GM12865 (cell line): Measurements from ENCODE around the gene ZCCHC3.

Experiments
- DNase-seq: peaks from one replicate; pipeline ENCODE4 v3.0.0; 2010; ENCODE audit warnings: low read depth
- H3K4me3 ChIP-seq: 2 replicates; pipeline ENCODE4 v1.5.1; 2011; ENCODE audit warnings: mild to moderate bottlenecking, low read depth, low read length, control low read depth
- TF ChIP-seq, protein P1 (sequence below): IDR thresholded peaks from 2 replicates; pipeline ENCODE4 v1.5.1; 2011; ENCODE audit warnings: low read length, control low read depth, low read depth, inconsistent platforms; ENCODE audit not compliant: insufficient read depth; ENCODE audit errors: missing control alignments

ZCCHC3 gene

DNA sequence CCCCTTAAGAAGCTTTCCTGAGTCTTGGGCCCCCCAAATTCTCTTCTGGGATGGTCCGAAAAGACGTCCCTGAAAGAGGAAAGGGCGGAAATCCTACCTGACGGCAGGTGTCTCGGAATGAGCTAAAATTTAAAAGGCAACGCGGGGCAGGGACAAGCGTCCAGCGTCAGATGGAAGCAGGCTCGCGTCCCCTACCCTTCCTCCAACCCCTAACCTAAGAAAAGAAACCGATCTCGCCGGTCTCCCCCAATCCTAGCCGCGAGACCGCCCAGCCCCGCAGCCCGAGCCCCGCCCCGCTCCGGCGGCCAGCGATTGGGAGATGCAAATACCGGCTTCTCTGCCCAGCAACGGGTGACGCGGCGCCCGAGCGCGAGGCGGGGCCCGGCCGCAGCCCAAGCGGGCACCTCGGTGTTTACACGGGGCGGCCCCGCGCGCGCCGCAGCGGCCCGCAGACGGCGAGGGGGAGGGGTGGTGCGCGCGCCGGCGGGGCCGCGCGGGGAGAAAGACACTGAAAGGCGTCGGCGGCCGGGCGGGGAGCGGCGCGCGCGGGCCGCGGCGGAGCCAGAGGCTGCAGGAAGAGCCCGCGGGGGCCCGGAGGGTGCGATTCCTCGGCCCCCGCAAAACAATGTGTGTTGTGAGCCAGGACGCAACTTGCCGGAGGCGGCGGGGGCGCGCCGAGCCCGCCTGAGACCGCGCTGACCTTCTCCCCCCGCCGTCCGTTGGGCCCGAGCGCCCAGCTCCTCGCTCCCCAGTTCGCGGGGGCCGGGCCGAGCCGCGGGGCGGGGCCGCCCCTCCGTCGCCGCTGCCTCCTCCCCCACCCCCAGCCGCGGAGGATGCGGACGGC lies 27.9 kb downstream of the ZCCHC3 start, which contains the start of gene SOX12:
SOX12 (plus strand) TSS at position 508 of the 844 bp plus-strand sequence. CDS start 373 bp downstream, outside the sequence.
- DNase-seq: peak; percentile 97
- TF ChIP-seq, protein P1, sequence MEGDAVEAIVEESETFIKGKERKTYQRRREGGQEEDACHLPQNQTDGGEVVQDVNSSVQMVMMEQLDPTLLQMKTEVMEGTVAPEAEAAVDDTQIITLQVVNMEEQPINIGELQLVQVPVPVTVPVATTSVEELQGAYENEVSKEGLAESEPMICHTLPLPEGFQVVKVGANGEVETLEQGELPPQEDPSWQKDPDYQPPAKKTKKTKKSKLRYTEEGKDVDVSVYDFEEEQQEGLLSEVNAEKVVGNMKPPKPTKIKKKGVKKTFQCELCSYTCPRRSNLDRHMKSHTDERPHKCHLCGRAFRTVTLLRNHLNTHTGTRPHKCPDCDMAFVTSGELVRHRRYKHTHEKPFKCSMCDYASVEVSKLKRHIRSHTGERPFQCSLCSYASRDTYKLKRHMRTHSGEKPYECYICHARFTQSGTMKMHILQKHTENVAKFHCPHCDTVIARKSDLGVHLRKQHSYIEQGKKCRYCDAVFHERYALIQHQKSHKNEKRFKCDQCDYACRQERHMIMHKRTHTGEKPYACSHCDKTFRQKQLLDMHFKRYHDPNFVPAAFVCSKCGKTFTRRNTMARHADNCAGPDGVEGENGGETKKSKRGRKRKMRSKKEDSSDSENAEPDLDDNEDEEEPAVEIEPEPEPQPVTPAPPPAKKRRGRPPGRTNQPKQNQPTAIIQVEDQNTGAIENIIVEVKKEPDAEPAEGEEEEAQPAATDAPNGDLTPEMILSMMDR: no peak
- peak within 1 kb of the TSS; percentile 85 for H3K4me3 ChIP-seq

DNA sequence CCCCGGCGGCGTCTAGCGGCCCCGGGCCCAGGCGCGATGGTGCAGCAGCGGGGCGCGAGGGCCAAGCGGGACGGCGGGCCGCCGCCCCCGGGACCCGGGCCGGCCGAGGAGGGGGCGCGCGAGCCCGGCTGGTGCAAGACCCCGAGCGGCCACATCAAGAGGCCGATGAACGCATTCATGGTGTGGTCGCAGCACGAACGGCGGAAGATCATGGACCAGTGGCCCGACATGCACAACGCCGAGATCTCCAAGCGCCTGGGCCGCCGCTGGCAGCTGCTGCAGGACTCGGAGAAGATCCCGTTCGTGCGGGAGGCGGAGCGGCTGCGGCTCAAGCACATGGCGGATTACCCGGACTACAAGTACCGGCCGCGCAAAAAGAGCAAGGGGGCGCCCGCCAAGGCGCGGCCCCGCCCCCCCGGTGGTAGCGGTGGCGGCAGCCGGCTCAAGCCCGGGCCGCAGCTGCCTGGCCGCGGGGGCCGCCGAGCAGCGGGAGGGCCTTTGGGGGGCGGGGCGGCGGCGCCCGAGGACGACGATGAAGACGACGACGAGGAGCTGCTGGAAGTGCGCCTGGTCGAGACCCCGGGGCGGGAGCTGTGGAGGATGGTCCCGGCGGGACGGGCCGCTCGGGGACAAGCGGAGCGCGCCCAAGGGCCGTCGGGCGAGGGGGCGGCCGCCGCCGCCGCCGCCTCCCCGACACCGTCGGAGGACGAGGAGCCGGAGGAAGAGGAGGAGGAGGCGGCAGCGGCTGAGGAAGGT lies 28.7 kb downstream of the ZCCHC3 start:
- TF ChIP-seq, protein P1: no peak
- H3K4me3 ChIP-seq: peak overlapping the region; percentile 85
- peak; percentile 77 for DNase-seq

DNA sequence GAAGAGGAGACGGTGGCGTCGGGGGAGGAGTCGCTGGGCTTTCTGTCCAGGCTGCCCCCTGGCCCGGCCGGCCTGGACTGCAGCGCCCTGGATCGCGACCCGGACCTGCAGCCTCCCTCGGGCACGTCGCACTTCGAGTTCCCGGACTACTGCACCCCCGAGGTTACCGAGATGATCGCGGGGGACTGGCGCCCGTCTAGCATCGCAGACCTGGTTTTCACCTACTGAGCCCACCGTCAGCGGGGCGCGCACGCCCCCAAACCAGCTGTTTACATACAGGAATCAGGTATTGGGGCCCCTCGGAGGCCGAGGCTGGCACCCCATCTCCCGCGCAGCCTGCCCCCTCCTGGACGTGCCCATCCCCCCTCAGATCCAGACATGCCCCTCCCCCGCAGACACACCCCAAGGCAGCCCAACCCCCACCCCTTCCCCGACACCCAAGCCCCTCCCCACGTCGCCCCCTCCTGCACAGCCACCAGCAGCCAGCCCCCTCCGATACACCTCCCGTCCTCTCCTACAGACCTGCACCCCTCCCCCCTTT lies 29.3 kb downstream of the ZCCHC3 start:
- TF ChIP-seq, protein P1: peak; percentile 4
- DNase-seq: no peak
- peak overlapping the region; percentile 85 for H3K4me3 ChIP-seq

DNA sequence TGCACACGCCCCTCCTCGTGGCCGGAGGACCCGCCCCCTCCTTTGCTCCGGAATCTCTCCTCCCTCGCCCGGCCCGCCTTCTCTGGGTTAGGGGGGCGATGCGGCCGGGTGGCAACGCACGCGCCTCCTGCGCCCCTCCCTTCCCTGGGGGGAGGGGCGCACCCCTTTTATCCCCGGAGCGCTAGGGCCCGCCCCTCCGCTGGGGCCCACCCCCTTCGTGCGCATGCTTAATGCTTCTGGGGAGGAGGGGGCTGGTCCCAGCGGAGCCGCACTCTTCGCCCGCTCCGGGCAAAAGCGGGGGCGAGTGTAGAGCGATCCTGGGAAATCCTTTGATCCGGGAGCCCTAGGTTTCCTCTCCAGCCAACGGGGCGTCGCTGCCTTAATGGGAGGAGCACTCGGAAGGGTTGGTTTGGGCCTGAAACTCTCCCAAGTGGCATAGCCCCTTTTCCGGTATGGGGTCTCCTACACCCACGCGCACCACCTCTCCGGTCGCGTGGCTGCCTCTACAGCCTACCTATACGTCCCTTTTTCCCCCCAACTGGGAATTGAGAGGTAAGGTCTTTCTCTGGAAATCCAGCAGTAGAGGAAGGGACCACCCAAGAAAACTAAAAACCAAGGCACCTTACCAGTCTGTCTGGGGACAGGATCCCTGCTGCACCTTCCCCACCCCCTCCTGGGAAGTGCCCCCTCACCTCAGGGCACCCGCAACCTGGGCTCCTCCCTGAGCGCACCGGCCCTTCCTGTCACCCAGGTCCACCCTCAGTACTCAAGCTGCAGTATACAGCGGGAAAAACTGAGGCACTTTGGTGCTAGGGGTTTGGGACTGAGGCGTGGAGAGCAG lies 30.0 kb downstream of the ZCCHC3 start:
- DNase-seq: peak; percentile 94
- peak overlapping the region; percentile 85 for H3K4me3 ChIP-seq
- TF ChIP-seq, protein P1: no peak

DNA sequence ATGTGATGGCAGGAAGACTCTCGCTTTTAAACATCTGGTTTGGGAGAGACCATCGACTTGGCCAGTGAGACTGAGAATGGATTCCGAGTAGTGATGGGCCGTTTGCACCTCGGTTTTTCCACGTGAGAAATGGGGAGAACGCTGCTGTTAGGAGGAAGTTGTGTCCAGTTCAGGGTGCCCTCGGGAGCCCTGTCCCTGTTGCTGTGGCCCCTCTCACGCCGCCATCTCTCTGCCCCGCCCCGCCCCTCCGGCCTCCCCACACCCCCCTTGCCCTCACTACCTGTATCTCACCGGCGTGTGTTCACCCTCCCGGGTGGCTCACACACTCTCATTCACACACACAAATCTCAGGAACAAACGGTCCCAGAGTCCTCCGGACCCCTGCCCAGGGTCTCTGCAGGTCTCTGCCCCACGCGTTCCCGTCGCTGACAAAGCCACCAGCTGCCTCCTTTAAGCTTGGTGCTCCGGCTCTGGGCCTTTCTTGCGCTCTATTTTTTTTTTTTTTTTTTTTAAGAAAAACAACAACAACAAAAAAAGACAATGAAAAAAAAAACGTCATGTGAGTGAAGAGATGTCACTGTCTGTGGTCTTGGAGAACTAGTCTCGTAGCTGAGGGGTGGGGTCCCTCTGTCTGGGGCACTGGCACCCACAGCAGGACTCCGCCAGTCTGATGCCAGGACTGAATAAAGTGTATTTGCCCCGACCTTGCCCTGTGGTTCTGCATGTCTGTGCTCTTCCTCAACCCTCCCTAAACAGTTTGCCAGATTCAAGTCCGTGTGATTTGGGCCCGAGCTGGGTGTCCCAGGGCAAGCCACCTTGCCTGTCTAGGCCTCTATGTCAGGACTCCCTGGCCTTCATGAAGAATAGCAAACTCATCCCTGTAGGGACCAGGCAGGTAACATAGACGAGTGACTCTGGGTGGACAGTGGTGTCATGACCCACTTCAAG lies 30.9 kb downstream of the ZCCHC3 start:
- peak overlapping the region; percentile 85 for H3K4me3 ChIP-seq
- no peak for DNase-seq
- TF ChIP-seq, protein P1: no peak
